ENCODE measurements around the gene GARIN3.
"Not testable (repeated sequence)": the region's sequence is repeated elsewhere in the genome, so short reads cannot be mapped to it uniquely, and the experiment has no call there.

GARIN3 gene

DNA sequence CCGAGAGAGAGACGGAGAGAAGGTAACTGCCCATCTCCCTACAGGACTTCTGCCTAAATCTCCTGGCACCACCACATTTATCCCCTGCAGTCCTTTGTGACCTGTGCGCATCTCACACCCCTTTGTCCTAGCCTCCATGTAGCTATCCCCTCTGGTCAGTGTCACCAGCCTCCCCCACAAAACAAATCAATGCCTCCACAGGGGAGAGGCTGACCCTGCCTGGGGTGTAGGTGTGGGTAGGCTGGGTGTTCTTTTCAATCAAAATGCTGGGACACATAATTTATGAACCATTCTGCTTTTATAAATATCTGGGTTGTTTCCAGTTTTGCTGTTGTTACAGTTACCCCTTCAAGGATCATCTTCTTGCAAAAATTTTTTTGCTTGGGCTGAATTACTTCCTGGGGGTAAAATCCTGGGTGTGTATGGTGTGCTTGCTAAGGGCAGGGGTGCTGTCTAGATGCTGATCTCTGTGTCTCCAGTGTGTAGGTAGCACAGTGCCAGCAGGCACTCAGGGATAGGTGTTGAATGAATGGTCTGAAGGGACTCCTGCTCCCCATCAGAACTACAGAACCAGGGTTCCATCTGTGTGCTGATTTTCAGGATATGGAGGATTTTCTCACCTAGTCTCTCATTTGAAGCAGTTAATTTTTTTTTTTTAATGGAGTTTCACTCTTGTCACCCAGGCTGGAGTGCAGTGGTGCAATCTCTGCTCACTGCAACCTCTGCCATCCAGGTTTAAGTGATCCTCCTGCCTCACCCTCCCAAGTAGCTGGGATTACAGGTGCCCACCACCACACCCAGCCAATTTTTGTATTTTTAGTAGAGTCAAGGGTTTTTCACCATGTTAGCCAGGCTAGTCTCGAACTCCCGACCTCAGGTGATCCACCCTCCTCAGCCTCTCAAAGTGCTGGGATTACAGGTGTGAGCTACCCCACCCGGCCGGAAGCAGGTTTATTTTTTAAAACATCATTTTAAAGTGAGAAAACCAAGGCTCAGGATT, at the start of gene GARIN3:
Gene GARIN3 (minus strand): TSS at position 51 of the 1,000 bp plus-strand sequence. CDS start 96 bp downstream, outside the sequence.
- no peak for DNase-seq (ENCODE audit: low read depth)

DNA sequence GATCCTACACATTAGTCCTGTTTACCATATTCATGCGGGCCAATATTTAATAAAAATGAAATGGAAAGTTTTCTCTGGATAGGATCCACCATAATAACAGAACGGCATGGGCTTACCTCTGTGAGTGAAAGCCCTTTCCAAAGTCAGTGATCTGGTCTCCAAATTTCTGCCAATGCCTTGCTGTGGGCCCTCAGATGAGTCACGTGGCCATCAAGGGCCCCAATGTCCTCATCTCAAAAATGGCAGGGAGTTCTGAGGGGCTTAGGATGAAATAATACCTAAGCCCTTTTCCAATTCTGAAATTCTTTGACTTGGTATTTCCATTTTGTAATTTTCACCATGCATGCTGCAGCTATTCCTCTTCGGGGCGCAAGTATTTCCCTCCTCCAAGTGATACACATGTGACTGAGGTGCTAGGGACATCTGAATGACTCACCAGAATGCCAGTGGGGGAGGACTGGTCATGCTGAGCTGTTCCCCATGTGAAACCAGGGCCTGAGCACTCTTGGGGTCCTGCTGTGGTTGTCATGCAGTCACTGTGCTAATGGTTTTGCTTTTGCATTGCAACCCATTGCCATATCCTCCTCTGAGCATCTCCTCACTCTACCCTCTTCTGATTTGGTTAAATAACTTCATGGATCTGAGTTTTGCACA, 49.6 kb upstream of the GARIN3 start:
- no peak for DNase-seq (ENCODE audit: low read depth)

- DNase-seq (ENCODE audit: low read depth) = no peak
Measured at GRCh38 chr5:157214861-157215513, 48.9 kb upstream of the GARIN3 start.

DNA sequence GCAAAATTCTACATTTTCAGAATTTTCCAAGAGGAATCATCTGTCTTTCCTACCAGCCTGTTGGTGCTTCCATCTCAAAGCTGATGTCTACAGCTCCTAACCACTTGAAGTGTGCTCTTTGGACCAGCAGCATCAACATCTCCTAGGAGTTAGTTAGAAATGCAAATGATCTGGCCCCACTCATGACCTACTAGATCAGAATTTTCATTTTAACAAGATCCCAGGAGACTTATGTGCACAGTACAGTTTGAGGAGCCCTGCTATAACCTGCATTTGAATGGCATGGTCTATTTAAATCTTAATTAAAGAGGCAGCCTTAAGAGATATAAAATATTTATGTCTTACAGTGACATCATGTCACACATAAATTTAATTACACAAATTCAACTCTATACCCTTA, 48.4 kb upstream of the GARIN3 start:
- DNase-seq (ENCODE audit: low read depth) = no peak

DNA sequence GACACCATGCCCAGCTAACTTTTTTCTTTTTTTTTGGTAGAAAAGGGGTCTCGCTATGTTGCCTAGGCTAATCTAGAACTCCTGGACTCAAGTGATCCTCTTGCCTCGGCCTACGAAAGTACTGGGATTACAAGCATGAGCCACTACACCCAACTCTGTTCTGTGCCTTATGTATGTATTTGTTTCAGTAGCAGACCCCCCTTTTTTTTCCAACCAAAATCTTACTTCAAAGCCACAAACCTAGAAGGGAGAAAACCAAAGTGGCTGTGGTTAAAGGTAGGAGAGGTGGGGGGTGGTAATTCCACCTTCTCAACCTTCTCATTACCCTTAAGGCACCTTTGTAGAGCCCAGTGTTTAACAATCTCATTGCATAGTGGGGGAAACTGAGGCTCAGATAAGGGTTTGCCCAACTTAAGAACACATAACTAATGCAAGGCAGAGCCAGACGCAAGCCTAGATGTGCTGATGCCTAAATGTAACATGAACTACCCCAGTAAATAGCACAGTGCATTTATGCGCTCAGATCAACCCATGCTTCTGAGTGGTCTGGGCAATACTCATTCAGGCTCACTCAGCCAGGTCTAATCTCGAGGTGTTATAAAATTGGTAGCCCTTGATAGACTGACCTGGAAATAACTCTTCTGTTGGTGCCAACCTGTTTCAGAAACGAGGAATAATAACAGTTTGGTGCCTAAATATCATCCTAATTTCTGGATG, 47.6 kb upstream of the GARIN3 start:
- no peak for DNase-seq (ENCODE audit: low read depth)

GRCh38 chr5:157212307-157212706, 46.2 kb upstream of the GARIN3 start:
- no peak for DNase-seq (ENCODE audit: low read depth)

DNA sequence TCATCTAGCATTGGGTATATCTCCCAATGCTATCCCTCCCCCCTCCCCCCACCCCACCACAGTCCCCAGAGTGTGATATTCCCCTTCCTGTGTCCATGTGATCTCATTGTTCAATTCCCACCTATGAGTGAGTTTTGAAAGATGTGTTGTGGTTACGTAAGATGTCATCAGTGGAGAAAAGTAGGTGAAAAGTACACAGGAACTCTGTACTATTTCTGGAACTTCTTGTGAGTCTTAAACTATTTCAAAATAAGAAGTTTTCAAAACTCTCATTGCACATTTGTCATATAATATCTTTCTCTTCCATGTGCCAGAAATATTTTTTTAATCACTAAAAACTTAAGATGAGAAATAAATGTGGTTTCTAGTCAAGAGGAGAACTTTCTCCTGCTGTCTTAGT, 44.6 kb upstream of the GARIN3 start:
- DNase-seq (ENCODE audit: low read depth) = not testable (repeated sequence)

DNA sequence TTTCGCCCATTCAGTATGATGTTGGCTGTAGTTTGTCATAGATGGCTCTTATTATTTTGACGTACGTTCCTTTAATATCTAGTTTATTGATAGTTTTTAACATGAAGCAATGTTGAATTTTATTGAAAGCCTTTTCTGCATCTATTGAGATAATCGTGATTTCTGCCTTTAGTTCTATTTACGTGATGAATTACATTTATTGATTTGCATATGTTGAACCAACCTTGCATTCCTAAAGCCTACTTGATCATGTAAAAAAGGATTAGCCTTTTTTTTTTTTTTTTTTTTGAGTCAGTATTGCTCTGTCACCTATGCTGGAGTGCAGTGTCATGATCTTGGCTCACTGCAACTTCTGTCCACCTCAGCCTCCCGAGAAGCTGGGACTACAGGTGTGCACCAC, 39.6 kb upstream of the GARIN3 start:
- no peak for DNase-seq (ENCODE audit: low read depth)

DNA sequence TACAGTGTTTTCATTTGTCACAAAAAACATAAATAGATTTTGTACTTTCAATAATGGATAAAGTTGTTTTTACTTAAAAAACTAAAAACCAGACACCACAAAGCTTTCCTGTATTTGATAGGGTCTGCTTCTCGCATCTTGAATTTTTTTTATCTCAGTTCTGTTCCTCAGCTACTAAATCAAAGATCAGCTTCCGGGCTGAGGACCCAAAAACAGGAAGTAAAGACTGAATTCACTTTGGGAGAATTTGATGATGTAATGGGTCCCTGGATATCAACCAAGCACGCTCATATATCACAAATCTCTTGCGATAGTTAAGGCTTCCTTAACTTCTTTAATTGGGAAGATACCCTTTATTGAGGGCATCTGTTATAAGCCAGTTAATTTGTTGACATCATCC, 38.7 kb upstream of the GARIN3 start:
- no peak for DNase-seq (ENCODE audit: low read depth)

DNA sequence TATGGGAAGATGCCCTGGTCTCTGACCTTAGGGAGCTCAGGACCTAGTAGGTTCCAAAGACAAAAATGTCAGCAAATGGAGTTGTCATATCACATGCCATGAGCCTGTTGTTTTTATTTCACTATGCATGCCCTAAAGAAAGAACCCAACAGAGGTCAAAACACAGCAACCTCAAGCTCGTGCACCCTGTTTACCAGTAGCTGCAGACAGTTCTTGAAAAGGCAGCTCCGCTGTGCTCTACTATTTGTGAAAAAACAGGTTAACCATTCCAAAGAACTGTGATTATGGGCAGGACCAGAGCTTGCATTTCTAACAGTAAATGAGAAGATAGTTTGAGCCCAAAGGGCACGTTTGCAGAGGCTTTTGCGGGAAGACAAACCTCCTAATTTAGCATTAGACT, 37.4 kb upstream of the GARIN3 start:
- DNase-seq (ENCODE audit: low read depth) = no peak

- no peak for DNase-seq (ENCODE audit: low read depth)
Measured at GRCh38 chr5:157201857-157202256, 35.8 kb upstream of the GARIN3 start.

DNA sequence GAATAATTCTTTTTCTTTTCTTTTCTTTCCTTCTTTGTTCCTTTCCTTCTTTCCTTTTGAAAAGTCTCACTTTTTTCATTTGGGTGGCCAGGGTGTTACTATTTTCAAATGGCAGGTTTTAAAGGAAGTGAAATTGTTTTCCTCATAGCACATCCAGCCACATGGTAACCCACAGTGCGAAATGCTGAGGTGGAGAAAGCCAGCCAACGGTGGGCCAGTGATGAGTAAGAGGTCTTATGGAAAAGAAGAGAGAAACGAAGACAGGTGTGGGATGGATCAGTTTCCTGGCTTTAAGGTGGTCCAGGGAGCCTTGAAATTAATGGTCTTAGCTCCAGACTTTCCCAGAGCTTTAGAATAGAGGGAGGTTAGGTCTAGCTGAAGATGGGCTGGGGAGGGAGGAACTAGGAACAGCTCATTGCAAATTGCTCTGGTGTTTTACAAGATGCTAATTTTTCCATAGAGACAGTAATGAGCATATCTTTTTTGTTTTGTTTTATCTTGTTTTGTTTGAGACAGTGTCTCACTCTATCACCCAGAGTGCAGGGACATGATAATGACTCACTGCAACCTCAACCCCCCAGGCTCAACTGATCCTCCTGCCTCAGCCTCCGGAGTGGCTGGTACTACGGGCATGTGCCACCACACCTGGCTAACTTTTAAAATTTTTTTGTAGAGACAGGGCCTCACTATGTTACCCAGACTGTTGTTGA, 32.4 kb upstream of the GARIN3 start:
- peak; percentile 39 for DNase-seq (ENCODE audit: low read depth)

- no peak for DNase-seq (ENCODE audit: low read depth)
Measured at GRCh38 chr5:157197086-157197485, 31.0 kb upstream of the GARIN3 start.

GRCh38 chr5:157196045-157196444, 30.0 kb upstream of the GARIN3 start:
- no peak for DNase-seq (ENCODE audit: low read depth)

GRCh38 chr5:157193699-157194424, 27.8 kb upstream of the GARIN3 start:
- DNase-seq (ENCODE audit: low read depth) = no peak

DNA sequence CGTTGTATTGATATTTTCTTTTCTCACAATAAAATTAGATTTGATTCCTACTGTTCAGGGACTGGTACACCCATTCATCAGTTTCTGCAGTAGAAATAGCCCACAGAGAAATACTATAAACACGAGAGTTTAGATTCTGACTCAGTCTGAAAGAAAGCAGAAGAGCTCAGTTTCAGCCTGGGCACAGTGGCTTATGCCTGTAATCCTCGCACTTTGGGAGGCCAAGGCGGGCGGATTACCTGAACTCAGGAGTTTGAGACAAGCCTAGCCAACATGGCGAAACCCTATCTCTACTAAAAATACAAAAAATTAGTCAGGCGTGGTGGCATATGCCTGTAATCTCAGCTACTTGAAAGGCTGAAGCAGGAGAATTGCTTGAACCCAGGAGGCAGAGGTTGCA, 23.2 kb upstream of the GARIN3 start:
- DNase-seq (ENCODE audit: low read depth) = no peak

GRCh38 chr5:157188270-157188669, 22.2 kb upstream of the GARIN3 start:
- no peak for DNase-seq (ENCODE audit: low read depth)

DNA sequence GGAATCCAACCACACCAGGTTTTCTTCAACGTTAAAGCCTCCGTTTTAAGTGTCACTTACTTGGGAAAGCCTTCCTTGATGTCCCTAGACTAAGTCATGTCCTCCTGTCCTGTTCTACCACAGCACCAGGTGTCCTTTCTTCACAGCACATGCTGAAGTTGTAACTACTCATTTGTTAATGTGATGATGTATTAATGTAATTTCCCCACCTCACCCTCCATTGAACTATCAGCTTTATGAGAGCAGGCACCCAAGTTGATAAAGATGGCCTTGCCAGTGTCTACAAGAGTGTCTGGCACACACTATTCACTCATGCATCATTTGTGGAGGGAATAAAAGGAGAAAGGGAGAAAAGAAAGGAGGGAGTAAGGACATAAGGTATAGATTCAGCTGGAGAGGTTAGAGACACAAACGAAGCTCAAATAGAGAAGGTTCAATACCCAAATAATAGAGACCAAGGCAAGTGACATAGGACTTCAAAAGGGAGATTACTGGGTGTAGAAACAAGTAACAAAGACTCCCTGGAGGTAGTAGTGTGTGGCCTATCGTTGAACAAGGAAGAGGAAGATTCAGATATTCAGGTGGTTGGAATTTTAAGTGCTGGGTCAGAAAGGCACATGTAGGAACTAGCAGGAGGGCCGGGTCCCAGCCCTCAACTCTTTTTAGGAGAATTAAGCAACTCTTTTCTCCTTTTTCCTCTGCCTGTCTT, 21.1 kb upstream of the GARIN3 start:
- no peak for DNase-seq (ENCODE audit: low read depth)

GRCh38 chr5:157186309-157187045, 20.4 kb upstream of the GARIN3 start:
- DNase-seq (ENCODE audit: low read depth) = no peak
